IPS-15b (cell line): ENCODE measurements around the gene BRCA2.
"Not testable (repeated sequence)": the region's sequence is repeated elsewhere in the genome, so short reads cannot be mapped to it uniquely, and the experiment has no call there.

Experiments
- H3K27me3 ChIP-seq: one replicate; pipeline ENCODE4 v1.6.1; 2013; ENCODE audit warnings: low read length; ENCODE audit not compliant: control insufficient read depth, insufficient read depth
- H3K36me3 ChIP-seq: one replicate; pipeline ENCODE4 v1.6.1; 2013; ENCODE audit warnings: low read length; ENCODE audit not compliant: control insufficient read depth, insufficient read depth
- H3K4me1 ChIP-seq: one replicate; pipeline ENCODE4 v1.6.1; 2013; ENCODE audit warnings: mild to moderate bottlenecking, low read length; ENCODE audit not compliant: control insufficient read depth, insufficient read depth
- H3K4me3 ChIP-seq: one replicate; pipeline ENCODE4 v1.5.1; 2013; ENCODE audit warnings: low read depth, low read length
- H3K9ac ChIP-seq: one replicate; pipeline ENCODE4 v1.6.1; 2013; ENCODE audit warnings: low read depth, mild to moderate bottlenecking, low read length
- H3K9me3 ChIP-seq: one replicate; pipeline ENCODE4 v1.6.1; 2013; ENCODE audit warnings: mild to moderate bottlenecking, low read length; ENCODE audit not compliant: control insufficient read depth, insufficient read depth

Gene BRCA2

DNA sequence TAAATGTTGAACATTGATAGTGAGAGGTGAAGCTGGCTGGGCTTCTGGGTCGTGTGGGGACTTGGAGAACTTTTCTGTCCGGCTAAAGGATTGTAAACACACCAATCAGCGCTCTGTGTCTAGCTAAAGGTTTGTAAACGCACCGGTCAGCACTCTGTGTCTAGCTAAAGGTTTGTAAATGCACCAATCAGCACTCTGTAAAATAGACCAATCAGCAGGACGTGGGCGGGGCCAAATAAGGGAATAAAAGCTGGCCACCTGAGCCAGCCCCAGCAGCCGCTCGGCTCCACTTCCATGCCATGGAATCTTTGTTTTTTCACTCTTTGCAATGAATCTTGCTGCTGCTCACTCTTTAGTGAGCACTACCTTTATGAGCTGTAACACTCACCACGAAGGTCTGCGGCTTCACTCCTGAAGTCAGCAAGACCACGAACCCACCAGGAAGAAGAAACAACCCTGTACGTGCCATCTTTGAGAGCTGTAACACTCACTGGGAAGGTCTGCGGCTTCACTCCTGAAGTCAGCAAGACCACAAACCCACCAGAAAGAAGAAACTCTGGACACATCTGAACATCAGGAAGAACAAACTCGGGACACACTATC, 35.6 kb downstream of the BRCA2 start:
- not testable (repeated sequence) for H3K9ac ChIP-seq, H3K27me3 ChIP-seq, H3K9me3 ChIP-seq, H3K4me1 ChIP-seq, H3K36me3 ChIP-seq, H3K4me3 ChIP-seq

DNA sequence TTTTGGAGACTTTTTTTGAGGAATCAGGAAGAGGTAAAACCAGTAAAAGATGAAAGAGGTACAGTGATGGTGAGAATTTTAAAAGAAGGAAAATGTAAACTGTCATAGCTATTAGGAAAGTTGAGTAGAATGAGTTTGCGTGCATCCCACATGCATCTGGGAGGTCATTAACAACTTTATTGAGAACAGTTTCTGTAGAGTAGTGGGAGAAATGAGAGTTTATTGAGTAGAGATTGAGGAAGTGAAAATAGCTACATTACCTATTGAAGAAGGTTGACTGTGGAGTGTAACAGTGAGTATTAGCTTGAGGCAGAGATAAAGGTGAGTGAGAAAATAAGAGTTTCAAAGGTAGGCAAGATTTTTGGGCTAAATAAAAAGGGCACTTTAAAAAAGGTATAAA, 38.7 kb downstream of the BRCA2 start:
- Histone ChIP-seq H3K27me3 (no peaks in the 10 kb centered on the region), H3K4me3 (no peak overlapping the region), H3K36me3 (peaks cover 3% of the 10 kb centered on the region), H3K9me3 (no peaks in the 10 kb centered on the region), H3K9ac (no peak overlapping the region), H3K4me1 (peaks cover 5% of the 10 kb centered on the region)

DNA sequence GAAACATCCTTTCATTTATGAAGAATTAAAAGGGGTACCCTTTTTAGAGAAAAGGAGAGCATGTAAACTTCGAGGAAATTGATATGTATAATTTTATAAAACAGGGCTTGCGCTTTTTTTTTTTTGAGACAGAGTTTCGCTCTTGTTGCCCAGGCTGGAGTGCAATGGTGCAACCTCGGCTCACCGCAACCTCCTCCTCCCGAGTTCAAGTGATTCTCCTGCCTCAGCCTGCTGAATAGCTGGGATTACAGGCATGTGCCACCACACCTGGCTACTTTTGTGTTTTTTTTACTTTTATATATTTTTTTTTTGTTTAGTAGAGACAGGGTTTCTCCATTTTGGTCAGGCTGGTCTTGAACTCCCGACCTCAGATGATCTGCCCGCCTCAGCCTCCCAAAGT, 40.6 kb downstream of the BRCA2 start:
- H3K4me1 ChIP-seq, H3K4me3 ChIP-seq, H3K27me3 ChIP-seq, H3K9me3 ChIP-seq, H3K36me3 ChIP-seq, H3K9ac ChIP-seq: not testable (repeated sequence)

DNA sequence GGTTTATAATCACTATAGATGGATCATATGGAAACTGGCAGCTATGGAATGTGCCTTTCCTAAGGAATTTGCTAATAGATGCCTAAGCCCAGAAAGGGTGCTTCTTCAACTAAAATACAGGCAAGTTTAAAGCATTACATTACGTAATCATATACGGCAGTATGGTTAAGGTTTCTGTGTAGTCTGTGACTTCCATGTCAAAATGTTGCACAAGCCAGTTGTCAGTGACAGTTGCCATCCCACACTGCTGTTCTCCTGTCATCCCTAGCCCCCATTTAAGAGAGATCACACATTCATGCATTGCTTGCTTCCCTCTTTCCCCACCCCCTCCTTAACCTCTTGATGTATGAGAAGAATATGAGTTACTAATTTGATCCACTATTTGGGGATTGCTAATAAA, 47.3 kb downstream of the BRCA2 start:
- H3K36me3 ChIP-seq: no peaks in the 10 kb centered on the region

DNA sequence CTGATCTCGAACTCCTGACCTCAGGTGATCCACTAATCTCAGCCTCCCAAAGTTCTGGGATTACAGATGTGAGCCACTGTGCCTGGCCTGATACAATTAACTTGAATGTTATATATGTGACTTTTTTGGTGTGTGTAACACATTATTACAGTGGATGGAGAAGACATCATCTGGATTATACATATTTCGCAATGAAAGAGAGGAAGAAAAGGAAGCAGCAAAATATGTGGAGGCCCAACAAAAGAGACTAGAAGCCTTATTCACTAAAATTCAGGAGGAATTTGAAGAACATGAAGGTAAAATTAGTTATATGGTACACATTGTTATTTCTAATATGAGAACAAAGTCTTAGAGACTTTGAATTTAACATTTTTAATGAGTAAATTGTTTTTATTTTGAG, 55.5 kb downstream of the BRCA2 start:
- H3K4me3 ChIP-seq: no peak overlapping the region
- H3K9me3 ChIP-seq: no peaks in the 10 kb centered on the region
- no peak overlapping the region for H3K9ac ChIP-seq
- no peaks in the 10 kb centered on the region for H3K27me3 ChIP-seq
- peaks cover 7% of the 10 kb centered on the region for H3K36me3 ChIP-seq
- H3K4me1 ChIP-seq: no peaks in the 10 kb centered on the region

More for the DNA sequence above, 47.3 kb downstream of the BRCA2 start:
- H3K4me3 ChIP-seq: no peak overlapping the region
- no peaks in the 10 kb centered on the region for H3K27me3 ChIP-seq
- H3K9me3 ChIP-seq: no peaks in the 10 kb centered on the region
- H3K9ac ChIP-seq: no peak overlapping the region
- no peaks in the 10 kb centered on the region for H3K4me1 ChIP-seq

DNA sequence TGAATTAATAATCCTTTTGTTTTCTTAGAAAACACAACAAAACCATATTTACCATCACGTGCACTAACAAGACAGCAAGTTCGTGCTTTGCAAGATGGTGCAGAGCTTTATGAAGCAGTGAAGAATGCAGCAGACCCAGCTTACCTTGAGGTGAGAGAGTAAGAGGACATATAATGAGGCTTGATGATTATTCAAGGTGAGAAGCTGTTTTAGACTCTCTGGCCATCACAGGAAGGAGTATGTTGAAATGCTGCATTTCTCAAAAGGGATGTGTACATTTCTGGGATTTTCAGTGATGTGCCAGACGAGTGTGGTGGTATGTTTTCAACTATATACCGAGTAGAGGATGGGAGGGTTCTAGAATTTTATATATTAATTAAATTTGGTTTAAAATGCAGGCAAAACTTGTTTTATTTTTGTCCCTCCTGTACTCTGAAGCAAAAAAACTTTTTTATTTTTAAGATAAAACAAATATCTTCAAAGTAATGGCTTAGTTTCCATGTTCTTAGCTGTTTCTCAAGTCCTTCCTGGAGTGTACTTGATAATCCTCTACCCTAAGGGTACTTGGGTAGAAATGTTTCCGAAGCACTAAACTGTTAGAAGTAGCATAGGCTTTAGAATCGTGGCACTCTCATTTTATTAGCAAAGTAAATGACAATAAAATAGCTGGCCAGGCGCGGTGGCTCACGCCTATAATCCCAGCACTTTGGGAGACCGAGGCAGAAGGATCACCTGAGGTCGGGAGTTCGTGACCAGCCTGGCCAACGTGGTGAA, 61.5 kb downstream of the BRCA2 start:
- H3K9ac ChIP-seq: no peak overlapping the region
- H3K9me3 ChIP-seq: no peaks in the 10 kb centered on the region
- no peaks in the 10 kb centered on the region for H3K27me3 ChIP-seq
- H3K4me3 ChIP-seq: no peak overlapping the region
- H3K4me1 ChIP-seq: no peaks in the 10 kb centered on the region
- peaks cover 7% of the 10 kb centered on the region for H3K36me3 ChIP-seq

DNA sequence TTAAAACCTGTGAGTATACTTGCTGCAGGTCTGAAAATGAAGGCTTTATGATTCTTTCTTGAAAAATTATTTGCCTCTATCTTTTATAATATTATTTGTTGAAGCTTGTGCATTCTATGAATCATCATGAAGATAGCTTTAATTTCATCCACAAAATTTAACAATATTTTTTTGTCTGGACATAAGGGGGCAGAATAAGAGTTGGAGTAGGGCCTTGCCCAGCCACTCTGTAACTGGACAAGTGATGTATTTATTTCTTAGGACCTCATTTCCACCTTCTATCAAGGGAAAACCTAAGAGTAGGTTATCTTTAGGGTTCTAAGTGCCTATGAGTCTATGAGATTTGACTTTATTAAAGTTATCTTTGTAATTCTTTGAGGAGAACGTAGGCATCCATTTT, 62.7 kb downstream of the BRCA2 start:
- peaks cover 7% of the 10 kb centered on the region for H3K36me3 ChIP-seq
- no peak overlapping the region for H3K9ac ChIP-seq
- no peaks in the 10 kb centered on the region for H3K27me3 ChIP-seq
- H3K9me3 ChIP-seq: no peaks in the 10 kb centered on the region
- no peaks in the 10 kb centered on the region for H3K4me1 ChIP-seq
- no peak overlapping the region for H3K4me3 ChIP-seq

DNA sequence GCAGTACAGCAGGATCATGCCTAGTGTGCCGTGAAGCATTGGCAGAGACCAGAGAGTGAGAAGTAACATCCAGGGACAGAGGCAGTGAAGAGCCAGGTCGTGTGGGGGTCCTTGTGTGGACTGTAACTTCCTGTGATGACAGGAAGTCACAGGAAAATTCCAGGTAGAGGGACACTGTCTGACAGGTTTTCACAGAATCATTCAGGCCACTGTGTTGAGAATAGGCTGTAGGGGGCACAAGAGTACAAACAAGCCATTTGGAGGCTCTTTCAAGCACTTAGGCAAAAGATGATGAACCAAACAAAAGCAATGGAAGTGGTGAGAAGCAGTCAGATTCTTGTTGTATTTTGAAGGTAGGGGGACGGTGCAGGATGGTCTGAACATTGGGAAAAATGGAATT, 66.2 kb downstream of the BRCA2 start:
- Histone ChIP-seq H3K9ac (no peak overlapping the region), H3K9me3 (no peaks in the 10 kb centered on the region), H3K4me1 (no peaks in the 10 kb centered on the region), H3K36me3 (no peaks in the 10 kb centered on the region), H3K4me3 (no peak overlapping the region), H3K27me3 (no peaks in the 10 kb centered on the region)

DNA sequence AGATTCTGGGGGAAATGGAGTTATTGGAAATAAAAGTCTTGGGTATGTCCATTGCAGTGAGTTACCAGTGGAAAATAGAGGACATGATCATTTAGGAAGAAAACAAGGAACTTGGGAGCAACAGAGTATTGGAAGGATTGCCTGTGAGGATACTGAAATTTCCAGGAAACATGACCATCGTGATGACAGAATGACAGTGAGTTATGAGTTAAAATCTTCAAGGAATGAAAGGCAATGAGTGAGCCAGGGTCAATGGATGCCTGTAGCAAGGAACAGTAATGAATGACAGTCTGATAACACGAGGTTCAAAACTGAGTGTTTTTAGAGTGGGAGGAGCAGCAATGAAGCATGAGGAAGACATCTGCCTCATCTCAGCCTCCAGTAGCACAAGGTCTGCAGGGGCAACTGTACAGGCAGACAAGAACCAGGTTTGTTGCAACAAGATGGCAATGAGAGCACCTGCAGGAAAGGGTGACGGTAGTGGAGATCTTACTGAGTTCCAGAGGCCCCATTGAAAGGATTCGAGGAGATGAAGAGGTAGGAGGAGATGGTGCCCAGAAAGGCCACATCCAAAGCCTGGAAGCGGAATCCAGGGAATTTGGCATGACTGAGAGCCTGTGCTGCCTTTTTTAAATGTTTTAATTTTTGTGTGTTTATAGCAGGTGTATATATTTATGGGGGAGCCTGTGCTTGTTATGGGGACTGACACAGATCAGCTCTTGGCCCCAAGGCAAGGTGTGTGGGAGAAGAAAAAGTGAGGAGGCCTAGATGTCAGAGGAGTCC, 68.7 kb downstream of the BRCA2 start:
- H3K27me3 ChIP-seq: no peaks in the 10 kb centered on the region
- no peaks in the 10 kb centered on the region for H3K9me3 ChIP-seq
- H3K9ac ChIP-seq: no peak overlapping the region
- no peaks in the 10 kb centered on the region for H3K36me3 ChIP-seq
- H3K4me1 ChIP-seq: no peaks in the 10 kb centered on the region
- H3K4me3 ChIP-seq: no peak overlapping the region

DNA sequence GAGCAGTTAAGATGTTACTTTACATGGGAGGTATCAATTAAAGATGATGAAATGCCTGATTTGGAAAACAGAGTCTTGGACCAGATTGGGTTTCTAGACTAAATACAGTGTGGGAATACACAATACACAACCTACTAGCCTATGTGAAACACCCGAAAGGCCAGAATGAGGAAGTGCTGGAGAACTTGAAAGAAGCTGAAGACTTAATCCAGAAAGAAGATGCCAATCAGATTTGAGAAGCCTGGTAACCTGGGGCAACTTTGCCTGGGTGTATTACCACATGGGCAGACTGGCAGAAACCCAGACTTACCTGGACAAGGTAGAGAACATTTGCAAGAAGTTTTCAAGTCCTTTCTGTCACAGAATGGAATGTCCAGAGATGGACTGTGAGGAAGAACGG, 69.4 kb downstream of the BRCA2 start:
- Histone ChIP-seq H3K9me3 (no peaks in the 10 kb centered on the region), H3K4me1 (no peaks in the 10 kb centered on the region), H3K36me3 (no peaks in the 10 kb centered on the region), H3K9ac (no peak overlapping the region), H3K27me3 (no peaks in the 10 kb centered on the region), H3K4me3 (no peak overlapping the region)

DNA sequence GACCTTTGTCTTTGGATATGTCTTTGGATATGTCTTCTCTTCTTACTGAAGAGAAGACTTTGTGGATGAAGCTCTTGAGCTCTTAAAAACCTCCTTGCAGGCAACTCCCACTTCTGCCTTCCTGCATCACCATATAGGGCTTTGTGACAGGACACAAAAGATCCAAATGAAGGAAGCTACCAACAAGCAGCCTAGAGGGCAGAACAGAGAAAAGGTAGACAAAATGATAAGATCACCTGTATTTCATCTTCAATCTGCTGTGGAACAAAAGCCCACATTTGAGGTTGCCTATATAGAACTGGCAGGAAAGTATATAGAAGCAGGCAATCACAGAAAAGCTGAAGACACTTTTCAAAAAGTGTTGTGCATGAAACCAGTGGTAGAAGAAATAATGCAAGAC, 70.1 kb downstream of the BRCA2 start:
- Histone ChIP-seq H3K4me3 (no peak overlapping the region), H3K36me3 (no peaks in the 10 kb centered on the region), H3K27me3 (no peaks in the 10 kb centered on the region), H3K9me3 (no peaks in the 10 kb centered on the region), H3K4me1 (peaks cover 1% of the 10 kb centered on the region), H3K9ac (no peak overlapping the region)

DNA sequence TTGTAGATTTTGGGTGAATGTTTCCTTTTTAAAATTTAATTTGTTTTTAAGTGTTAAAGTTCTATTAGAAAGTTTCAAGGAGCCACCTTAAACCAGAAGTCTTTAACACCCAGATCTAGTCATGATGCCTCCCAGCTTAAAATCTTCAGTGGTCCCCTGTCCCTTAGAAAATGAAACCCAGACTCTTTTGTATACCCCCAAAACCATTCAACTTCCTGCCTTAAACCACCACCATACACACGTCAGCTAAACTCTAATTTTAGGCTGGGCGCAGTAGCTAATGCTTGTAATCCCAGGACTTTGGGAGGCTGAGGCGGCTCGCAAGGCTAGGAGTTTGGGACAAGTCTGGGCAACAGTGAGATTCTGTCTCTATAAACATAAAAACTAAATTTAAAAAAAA, 74.7 kb downstream of the BRCA2 start:
- Histone ChIP-seq H3K4me1 (peaks cover 13% of the 10 kb centered on the region), H3K4me3 (no peak overlapping the region), H3K36me3 (no peaks in the 10 kb centered on the region), H3K9me3 (no peaks in the 10 kb centered on the region), H3K9ac (no peak overlapping the region), H3K27me3 (no peaks in the 10 kb centered on the region)
